K562 (cell line): ENCODE measurements around the gene TMEM222. TPM values are rescaled to one million over a fixed set of nuclear protein-coding genes. Genes with fewer than 3 reads are reported as not detected.

Experiments used
- CHD2 ChIP-seq: IDR thresholded peaks from 2 replicates; pipeline ENCODE4 v1.6.1; 2011; ENCODE audit warnings: low read depth, low read length
- CUX1 ChIP-seq: fragments of 200-800 bp; sonication (Bioruptor generic); IDR thresholded peaks from 2 replicates; pipeline ENCODE4 v1.6.1; 2016; ENCODE audit warnings: missing genetic modification characterization, missing compliant biosample characterization
- ETS1 ChIP-seq: conservative IDR thresholded peaks from 2 replicates; pipeline ENCODE4 v1.6.1; 2011; ENCODE audit warnings: low read depth, mild to moderate bottlenecking, low read length; ENCODE audit not compliant: control insufficient read depth
- EZH2 ChIP-seq: IDR thresholded peaks from 2 replicates; pipeline ENCODE4 v1.6.1; 2012; ENCODE audit warnings: low read depth, mild to moderate bottlenecking, inconsistent platforms, low read length, borderline replicate concordance
- FOS ChIP-seq: IDR thresholded peaks from 3 replicates; pipeline ENCODE4 v1.6.1; 2011; ENCODE audit not compliant: insufficient read length; ENCODE audit errors: extremely low read depth
- KAT2B ChIP-seq: IDR thresholded peaks from one replicate; pipeline ENCODE4 v1.6.1; 2012; ENCODE audit warnings: low read depth, mild to moderate bottlenecking, control low read depth, inconsistent platforms, low read length, moderate library complexity
- MAFF ChIP-seq: IDR thresholded peaks from 2 replicates; pipeline ENCODE4 v1.6.1; 2012; ENCODE audit warnings: low read length, improper control_type of control experiment
- MAZ ChIP-seq, 2 experiments: fragments of 450-650 bp in 1 of 2; sonication (generic) in 1 of 2; formaldehyde crosslinking; IDR thresholded peaks in 1 of 2; conservative IDR thresholded peaks in 1 of 2; 2 replicates each; pipeline versions ENCODE4 v1.4.0 to v1.5.0; 2020; ENCODE audit warnings: mild to moderate bottlenecking in 1 of 2, missing genetic modification reagents in 1 of 2
- MTF1 ChIP-seq: fragments of 250-450 bp; sonication (Bioruptor Pico); IDR thresholded peaks from 2 replicates; pipeline ENCODE4 v1.9.0; 2021; ENCODE audit warnings: moderate library complexity, mild to moderate bottlenecking, inconsistent platforms, borderline replicate concordance
- NEUROD1 ChIP-seq: fragments of 150-350 bp; IDR thresholded peaks from 2 replicates; pipeline ENCODE4 v1.6.1; 2014; ENCODE audit warnings: borderline replicate concordance, low read length, low read depth; ENCODE audit not compliant: partially characterized antibody
- RBM34 ChIP-seq: fragments of 200-400 bp; formaldehyde crosslinking; IDR thresholded peaks from 2 replicates; pipeline ENCODE4 v1.6.1; 2018; ENCODE audit warnings: low read length, borderline replicate concordance; ENCODE audit not compliant: insufficient read depth
- RCOR1 ChIP-seq, 2 experiments: IDR thresholded peaks; 2 replicates each; pipeline ENCODE4 v1.6.1; 2012; ENCODE audit warnings: low read depth in 2 of 2, low read length in 2 of 2, borderline replicate concordance in 1 of 2, improper control_type of control experiment in 1 of 2
- RUNX1 ChIP-seq: sonication (generic); IDR thresholded peaks from 2 replicates; pipeline ENCODE4 v1.6.1; 2016; ENCODE audit warnings: antibody characterized with exemption, low read depth
- SIN3B ChIP-seq: fragments of 450-650 bp; IDR thresholded peaks from 2 replicates; pipeline ENCODE4 v1.6.1; 2017; ENCODE audit warnings: low read depth, mild to moderate bottlenecking, moderate library complexity
- SMARCE1 ChIP-seq: fragments of 450-650 bp; IDR thresholded peaks from 2 replicates; pipeline ENCODE4 v1.7.1; 2016; ENCODE audit warnings: mild to moderate bottlenecking
- TAF9B ChIP-seq: fragments of 450-650 bp; IDR thresholded peaks from 2 replicates; pipeline ENCODE4 v1.6.1; 2018; ENCODE audit warnings: mild to moderate bottlenecking; ENCODE audit not compliant: partially characterized antibody
- ZFP1 ChIP-seq: fragments of 450-650 bp; formaldehyde crosslinking; IDR thresholded peaks from 2 replicates; pipeline ENCODE4 v1.4.0; 2020; ENCODE audit warnings: mild to moderate bottlenecking, mixed read lengths
- ZNF165 ChIP-seq: fragments of 250-450 bp; sonication (Bioruptor Pico); IDR thresholded peaks from 2 replicates; pipeline ENCODE4 v1.4.0; 2020; ENCODE audit warnings: borderline replicate concordance
- ZNF785 ChIP-seq: fragments of 250-450 bp; sonication (Bioruptor Pico); IDR thresholded peaks from 2 replicates; pipeline ENCODE4 v1.4.0; 2020; ENCODE audit warnings: mild to moderate bottlenecking
- polyA plus RNA-seq, 8 experiments: library from polyadenylated mRNA; depleted of rRNA in 4 of 8; stranded (reverse) in 5 of 8; unstranded in 3 of 8; fragments of >200 nt; fragmentation: Nextera tagmentation in 2 of 8; fragmentation: Illumina TruSeq in 1 of 8; extraction: Ambion mirVana in 2 of 8; extraction: Trizol in 1 of 8; gene quantifications; 2 replicates each; pipeline versions ENCODE4 v1.2.1 to v1.2.3, GENCODE V29; 2011 to 2014; ENCODE audit warnings: inconsistent platforms in 1 of 8, missing spikeins in 1 of 8
- total RNA-seq, 7 experiments: library from RNA; depleted of rRNA in 6 of 7; stranded (reverse); fragments of >200 nt in 6 of 7; fragmentation: Illumina TruSeq in 2 of 7; extraction: Trizol in 2 of 7; gene quantifications; 2 replicates each; pipeline versions ENCODE4 v1.2.1 to v1.2.3, GENCODE V29; 2011 to 2021; ENCODE audit warnings: low replicate concordance in 1 of 7
- TF ChIP-seq, protein P1 (sequence below): fragments of 450-650 bp; IDR thresholded peaks from 2 replicates; pipeline ENCODE4 v1.6.1; 2018; ENCODE audit warnings: mild to moderate bottlenecking, low read depth; ENCODE audit not compliant: partially characterized antibody

The TMEM222 gene
- total and polyA plus RNA-seq, 9 of the 15 experiments (the other 6 are each of a cell fraction or from before 2014, with no cell fraction given): 6.9 to 48.0 (median 32.8) TPM

GRCh38 chr1:27366411-27367159, 44.6 kb downstream of the TMEM222 start, which contains the start of gene MAP3K6 (continued):
- TF ChIP-seq MTF1 (no peak), MAZ (CRISPR knock-in tag; conservative IDR thresholded peaks at IDR 0.05 in 1 of 2, IDR thresholded peaks at IDR 0.05 in 1 of 2) (peak; percentile 34 to 69; a peak in 2 of 4 replicates), RUNX1 (no peak; the same call in 1 of the 2 replicates), SIN3B (peak; percentile 70), RBM34 (no peak), EZH2 (no peak), RCOR1 (IDR thresholded peaks at IDR 0.05; ENCODE audit: borderline replicate concordance in 1 of 2, low read depth in 2 of 2, low read length in 2 of 2) (no peak; a peak in 2 of 4 replicates), ETS1 (no peak; the same call in 1 of the 2 replicates), TAF9B (no peak), ZNF165 (no peak), ZFP1 (no peak), ZNF785 (CRISPR knock-in tag) (no peak), MAFF (no peak), CHD2 (no peak), CUX1 (CRISPR knock-in tag) (no peak), SMARCE1 (no peak), FOS (no peak), KAT2B (no peak), NEUROD1 (no peak)
- TF ChIP-seq, protein P1, sequence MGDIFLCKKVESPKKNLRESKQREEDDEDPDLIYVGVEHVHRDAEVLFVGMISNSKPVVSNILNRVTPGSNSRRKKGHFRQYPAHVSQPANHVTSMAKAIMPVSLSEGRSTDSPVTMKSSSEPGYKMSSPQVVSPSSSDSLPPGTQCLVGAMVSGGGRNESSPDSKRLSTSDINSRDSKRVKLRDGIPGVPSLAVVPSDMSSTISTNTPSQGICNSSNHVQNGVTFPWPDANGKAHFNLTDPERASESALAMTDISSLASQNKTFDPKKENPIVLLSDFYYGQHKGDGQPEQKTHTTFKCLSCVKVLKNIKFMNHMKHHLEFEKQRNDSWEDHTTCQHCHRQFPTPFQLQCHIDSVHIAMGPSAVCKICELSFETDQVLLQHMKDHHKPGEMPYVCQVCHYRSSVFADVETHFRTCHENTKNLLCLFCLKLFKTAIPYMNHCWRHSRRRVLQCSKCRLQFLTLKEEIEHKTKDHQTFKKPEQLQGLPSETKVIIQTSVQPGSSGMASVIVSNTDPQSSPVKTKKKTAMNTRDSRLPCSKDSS: no peak
